HG03520 (cell line): ENCODE results near the gene KANSL1.
"Not testable (repeated sequence)": the region's sequence is repeated elsewhere in the genome, so short reads cannot be mapped to it uniquely, and the experiment has no call there.

Experiments used
- ATAC-seq: cut with Tn5 transposase; IDR thresholded peaks from one replicate; pipeline ENCODE4 v1.9.1; 2021; ENCODE audit warnings: mild to moderate bottlenecking, moderate library complexity; ENCODE audit not compliant: unreplicated experiment

Gene KANSL1

GRCh38 chr17:46117850-46118696, 75.2 kb downstream of the KANSL1 start:
- no peak for ATAC-seq

- no peak for ATAC-seq
Observed at GRCh38 chr17:46117117-46117516, 76.1 kb downstream of the KANSL1 start.

GRCh38 chr17:46115699-46116098, 77.5 kb downstream of the KANSL1 start:
- no peak for ATAC-seq

GRCh38 chr17:46111236-46111635, 82.0 kb downstream of the KANSL1 start:
- not testable (repeated sequence) for ATAC-seq

- ATAC-seq = no peak
Observed at GRCh38 chr17:46110219-46110618, 83.0 kb downstream of the KANSL1 start.

- ATAC-seq = no peak
Observed at GRCh38 chr17:46109603-46110189, 83.5 kb downstream of the KANSL1 start.

GRCh38 chr17:46108550-46109110, 84.6 kb downstream of the KANSL1 start:
- no peak for ATAC-seq

- no peak for ATAC-seq
Observed at GRCh38 chr17:46108120-46108519, 85.1 kb downstream of the KANSL1 start.

GRCh38 chr17:46106966-46107644, 86.1 kb downstream of the KANSL1 start:
- no peak for ATAC-seq

GRCh38 chr17:46102806-46103205, 90.4 kb downstream of the KANSL1 start:
- ATAC-seq = not testable (repeated sequence)

GRCh38 chr17:46101785-46102617, 91.2 kb downstream of the KANSL1 start:
- not testable (repeated sequence) for ATAC-seq

- ATAC-seq = no peak
Observed at GRCh38 chr17:46100590-46100989, 92.6 kb downstream of the KANSL1 start.

- no peak for ATAC-seq
Observed at GRCh38 chr17:46099865-46100264, 93.4 kb downstream of the KANSL1 start.

GRCh38 chr17:46097497-46097896, 95.7 kb downstream of the KANSL1 start:
- ATAC-seq = no peak

- ATAC-seq = no peak
Observed at GRCh38 chr17:46092991-46093390, 100.2 kb downstream of the KANSL1 start.

- no peak for ATAC-seq
Observed at GRCh38 chr17:46090871-46091270, 102.4 kb downstream of the KANSL1 start.

- no peak for ATAC-seq
Observed at GRCh38 chr17:46089389-46089965, 103.8 kb downstream of the KANSL1 start.

- no peak for ATAC-seq
Observed at GRCh38 chr17:46088595-46088994, 104.6 kb downstream of the KANSL1 start.

GRCh38 chr17:46087871-46088270, 105.4 kb downstream of the KANSL1 start:
- not testable (repeated sequence) for ATAC-seq

GRCh38 chr17:46086821-46087220, 106.4 kb downstream of the KANSL1 start:
- no peak for ATAC-seq
